Measurements from ENCODE around the gene CLCA2. TPM values are rescaled to one million over a fixed set of nuclear protein-coding genes. Genes with fewer than 3 reads are reported as not detected.

The CLCA2 gene
- total and polyA plus RNA-seq, 2 of the 8 experiments (the other 6 are each of a cell fraction or from before 2014, with no cell fraction given), result not detected

- CTCF ChIA-PET (ENCODE audit: partially characterized antibody), result interaction anchor here (0.6 kb wide), 1 partner anchor 69 kb away, joined by 3 read pairs; no protein-coding TSS in a partner anchor
- no peaks in the 10 kb centered on the region for H3K4me1 ChIP-seq (replicated peaks in 1 of 4; ENCODE audit: control insufficient read depth in 3 of 4, insufficient read depth in 4 of 4, low read length in 3 of 4)
- peak overlapping the region; percentile 83; the same call in 1 of the 2 replicates for H2AFZ ChIP-seq (ENCODE audit: low read length)
- no peak for DNase-seq (ENCODE audit: low read depth in 1 of 2, low spot score in 2 of 2)
- H3K14ac ChIP-seq (ENCODE audit: insufficient read length), result no peak overlapping the region
- no peak overlapping the region for H3K23ac ChIP-seq (ENCODE audit: insufficient read length)
- H3K23me2 ChIP-seq (ENCODE audit: low read depth, low read length), result no peaks in the 10 kb centered on the region
- FAIRE-seq, result no peak
- no peak overlapping the region for H2BK5ac ChIP-seq (ENCODE audit: low read depth, low read length)
- H3K4me2 ChIP-seq (ENCODE audit: insufficient read depth in 1 of 2, low read depth in 2 of 2, low read length in 2 of 2), result no peak overlapping the region
- POLR2A ChIA-PET (ENCODE audit: partially characterized antibody), result no interaction called here
- no peaks in the 10 kb centered on the region for H3K27me3 ChIP-seq (replicated peaks in 1 of 4; ENCODE audit: control insufficient read depth in 3 of 4, extremely low read depth in 1 of 4, insufficient read depth in 3 of 4, low read length in 3 of 4)
- no peak overlapping the region for H2AK5ac ChIP-seq (ENCODE audit: low read depth, low read length)
- H4K91ac ChIP-seq (replicated peaks; ENCODE audit: insufficient read length, low read length), result no peak overlapping the region
- no peak overlapping the region for H4K8ac ChIP-seq (ENCODE audit: extremely low read depth, insufficient read depth, low read length)
- H3K4me3 ChIP-seq (ENCODE audit: extremely low read depth in 1 of 4, insufficient read depth in 2 of 4, low read depth in 3 of 4, low read length in 4 of 4), result no peak overlapping the region
- H4K20me1 ChIP-seq (replicated peaks in 1 of 2; ENCODE audit: control insufficient read depth in 1 of 2, insufficient read depth in 2 of 2, low read length in 2 of 2), result no peaks in the 10 kb centered on the region
- WGBS, 2 experiments (ENCODE audit: extremely low coverage in 1 of 2, insufficient coverage in 1 of 2, insufficient read length in 1 of 2, insufficient replicate concordance in 2 of 2, low coverage in 1 of 2, low lambda C conversion rate in 2 of 2, missing lambda C conversion rate in 1 of 2), result 81% methylated on average over 3 of the region's 3 CpGs; no CpG with 5 or more reads in 1 of the 2 experiments
- H3K56ac ChIP-seq (replicated peaks; ENCODE audit: insufficient read length, low read depth, low read length), result no peak overlapping the region
- no peaks in the 10 kb centered on the region for H3K79me2 ChIP-seq (ENCODE audit: control insufficient read depth in 1 of 2, insufficient read depth in 2 of 2, low read length in 2 of 2)
- H2BK20ac ChIP-seq (ENCODE audit: low read length), result no peak overlapping the region
- H3K79me1 ChIP-seq (ENCODE audit: low read depth, low read length), result no peaks in the 10 kb centered on the region
- H3K4ac ChIP-seq (replicated peaks; ENCODE audit: insufficient read length, low read depth, low read length), result no peak overlapping the region
- H2BK120ac ChIP-seq (replicated peaks; ENCODE audit: low read depth, low read length), result no peak overlapping the region
- no peak overlapping the region for H3K27ac ChIP-seq (ENCODE audit: low read depth, low read length)
- no peak overlapping the region for H4K5ac ChIP-seq (ENCODE audit: insufficient read length, low read depth, low read length)
- no peak overlapping the region for H3K18ac ChIP-seq (ENCODE audit: extremely low read depth, low read length)
- H2BK15ac ChIP-seq (ENCODE audit: low read length), result no peak overlapping the region
- H3K36me3 ChIP-seq (ENCODE audit: control insufficient read depth in 2 of 4, insufficient read depth in 4 of 4, low read length in 3 of 4), result no peaks in the 10 kb centered on the region
- H3K9ac ChIP-seq (replicated peaks in 1 of 4; ENCODE audit: extremely low read depth in 1 of 4, low read depth in 3 of 4, low read length in 3 of 4), result no peak overlapping the region
- peak overlapping the region; percentile 85; the same call in 1 of the 2 replicates for H2BK12ac ChIP-seq (ENCODE audit: low read depth, low read length)
- TF ChIP-seq ATF3 (IDR thresholded peaks at IDR 0.05; ENCODE audit: insufficient read depth, low read depth, low read length), result no peak
- TF ChIP-seq TAF1 (IDR thresholded peaks at IDR 0.05; ENCODE audit: low read depth, low read length), result no peak
- TF ChIP-seq EZH2 (IDR thresholded peaks at IDR 0.05; ENCODE audit: low read depth, low read length, severe bottlenecking), result no peak
- TF ChIP-seq BCL11A (IDR thresholded peaks at IDR 0.05; ENCODE audit: low read depth in 2 of 2, low read length in 2 of 2), result no peak
- TF ChIP-seq HDAC2 (IDR thresholded peaks at IDR 0.05; ENCODE audit: borderline replicate concordance in 1 of 2, low read depth in 2 of 2, low read length in 2 of 2), result no peak
- no peak for TF ChIP-seq POLR2A (IDR thresholded peaks at IDR 0.05; ENCODE audit: control extremely low read depth in 1 of 2, low read depth in 2 of 2, low read length in 2 of 2)
- TF ChIP-seq CHD2 (IDR thresholded peaks at IDR 0.05; ENCODE audit: low read length), result no peak
- no peak for TF ChIP-seq SRF (IDR thresholded peaks at IDR 0.05; ENCODE audit: low read depth, low read length)
- TF ChIP-seq PHF8 (conservative IDR thresholded peaks at IDR 0.05; ENCODE audit: low read depth, low read length), result no peak
- TF ChIP-seq CBX5 (IDR thresholded peaks at IDR 0.05; ENCODE audit: low read depth, low read length), result no peak
- no peak for TF ChIP-seq HDAC6 (IDR thresholded peaks at IDR 0.05; ENCODE audit: low read depth, low read length)
- no peak for TF ChIP-seq JUN (IDR thresholded peaks at IDR 0.05; ENCODE audit: low read depth, low read length)
- H3K9me3 ChIP-seq (ENCODE audit: insufficient read depth in 2 of 2, low read depth in 1 of 2, low read length in 1 of 2), result no peaks in the 10 kb centered on the region
Measured at GRCh38 chr1:86453664-86454063, 29.7 kb downstream of the CLCA2 start.

Measured in H1 (cell line).